CD4-positive, alpha-beta T cell (primary cell): ENCODE data around the gene HERC3. TPM values are rescaled to one million over a fixed set of nuclear protein-coding genes. Genes with fewer than 3 reads are reported as not detected.

Experiments used
- ATAC-seq: fragments of 200-7000 bp; cut with Tn5 transposase; one replicate; pipeline ENCODE4 v1.10.0; 2022; ENCODE audit warnings: mild to moderate bottlenecking; ENCODE audit not compliant: poor library complexity
- CTCF ChIA-PET: fragments of 350-600 bp; sonication (Branson Sonifier 250); formaldehyde crosslinking; loops from one replicate; lab custom pipeline; 2021; ENCODE audit warnings: antibody characterized with exemption, inconsistent platforms; lab: Charles Lee
- POLR2A ChIA-PET: fragments of 350-600 bp; sonication (Branson Sonifier 250); formaldehyde crosslinking; loops from one replicate; lab custom pipeline; 2021; ENCODE audit warnings: antibody characterized with exemption, inconsistent platforms; lab: Charles Lee
- DNase-seq, 14 experiments: peaks; one replicate each; pipeline ENCODE4 v3.0.0-alpha.2; 2013 to 2020; ENCODE audit warnings: mixed read lengths in 2 of 14
- H3K27ac ChIP-seq, 2 donors: one replicate each; pipeline versions ENCODE4 v1.5.1 to v1.7.0; 2013; ENCODE audit warnings: low read length in 2 of 2, low read depth in 1 of 2, mild to moderate bottlenecking in 1 of 2
- H3K27me3 ChIP-seq, 2 experiments: 1 replicate in 1 of 2; 2 replicates in 1 of 2; pipeline versions ENCODE4 v1.6.1 to v1.7.0; 2013; ENCODE audit warnings: low read length in 2 of 2, control low read depth in 1 of 2, mild to moderate bottlenecking in 1 of 2, moderate library complexity in 1 of 2; ENCODE audit not compliant: insufficient read depth in 2 of 2, control insufficient read depth in 1 of 2
- H3K36me3 ChIP-seq: one replicate; pipeline ENCODE4 v1.6.1; 2013; ENCODE audit warnings: low read length, control low read depth; ENCODE audit not compliant: insufficient read depth
- H3K4me1 ChIP-seq: one replicate; pipeline ENCODE4 v1.6.1; 2013; ENCODE audit warnings: low read length, control low read depth; ENCODE audit not compliant: insufficient read depth
- H3K4me3 ChIP-seq: one replicate; pipeline ENCODE4 v1.5.1; 2013; ENCODE audit warnings: mild to moderate bottlenecking, low read length, moderate library complexity
- H3K9me3 ChIP-seq, 2 experiments: 1 replicate in 1 of 2; 2 replicates in 1 of 2; pipeline versions ENCODE4 v1.6.1 to v1.7.0; 2013; ENCODE audit warnings: low read length in 2 of 2, mild to moderate bottlenecking in 2 of 2, control low read depth in 1 of 2, moderate library complexity in 1 of 2; ENCODE audit not compliant: control insufficient read depth in 1 of 2, insufficient read depth in 1 of 2
- H3K27ac Mint-ChIP-seq: one replicate; pipeline ENCODE4 v1.8.0; 2020; ENCODE audit warnings: mixed read lengths
- H3K27me3 Mint-ChIP-seq: one replicate; pipeline ENCODE4 v1.8.0; 2021; ENCODE audit warnings: mixed read lengths
- H3K36me3 Mint-ChIP-seq: one replicate; pipeline ENCODE4 v1.8.0; 2021; ENCODE audit warnings: low read depth, mixed read lengths
- H3K4me1 Mint-ChIP-seq: one replicate; pipeline ENCODE4 v1.8.0; 2021; ENCODE audit warnings: low read depth, mixed read lengths
- H3K4me3 Mint-ChIP-seq: one replicate; pipeline ENCODE4 v1.8.0; 2020; ENCODE audit warnings: mild to moderate bottlenecking, mixed read lengths
- H3K9me3 Mint-ChIP-seq: one replicate; pipeline ENCODE4 v1.8.0; 2020; ENCODE audit warnings: mixed read lengths
- intact Hi-C, 2 experiments: fragments of 100-400 bp; cut with DNase I in 1 of 2; cut with micrococcal nuclease in 1 of 2; formaldehyde crosslinking; loops; one replicate each; pipeline versions ENCODE4 v1.15.1 to v1.9.0; 2023 to 2025; cut with DNase I, micrococcal nuclease
- total RNA-seq, 174 experiments: library from RNA in 2 of 174; stranded (reverse) in 2 of 174; gene quantifications; one replicate each; pipeline ENCODE4 v1.2.3 and lab custom pipeline; 2021 to 2026
- TF ChIP-seq, protein P1 (sequence below): fragments of 200-600 bp; IDR thresholded peaks from one replicate; pipeline ENCODE4 v1.8.0; 2022; ENCODE audit warnings: antibody characterized with exemption, mild to moderate bottlenecking

Gene HERC3
- total RNA-seq, 2 experiments from 2014 or later, result 63.1 to 66.4 TPM

DNA sequence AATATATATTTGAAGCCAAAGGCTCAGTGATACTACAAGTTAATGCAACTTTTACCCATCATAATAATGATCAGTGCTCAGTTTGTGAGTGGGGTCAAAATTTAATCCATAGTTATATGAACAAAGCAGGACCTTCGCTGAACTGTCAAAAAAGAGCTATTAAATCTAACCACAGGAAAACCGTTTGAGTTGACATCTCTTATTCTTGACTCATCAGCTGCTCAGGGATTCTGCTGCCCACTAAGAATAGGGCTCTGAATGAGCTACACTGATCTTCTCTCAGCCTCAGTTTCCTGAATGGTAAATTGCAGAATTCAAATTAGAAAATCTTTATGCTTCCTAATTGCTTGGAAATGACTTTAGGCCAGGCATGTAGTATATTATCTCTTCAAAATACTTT is 150.3 kb downstream of the HERC3 start:
- H3K9me3 ChIP-seq, result no peaks in the 10 kb centered on the region
- H3K4me3 ChIP-seq, result no peak overlapping the region
- peaks cover 13% of the 10 kb centered on the region for H3K36me3 ChIP-seq
- H3K4me1 ChIP-seq, result peaks cover 13% of the 10 kb centered on the region
- H3K27me3 Mint-ChIP-seq, result no peaks in the 10 kb centered on the region
- POLR2A ChIA-PET, result no interaction called here
- H3K36me3 Mint-ChIP-seq, result peaks cover 22% of the 10 kb centered on the region
- CTCF ChIA-PET, result no interaction called here
- H3K27ac Mint-ChIP-seq, result no peak overlapping the region
- H3K4me3 Mint-ChIP-seq, result no peak overlapping the region
- intact Hi-C loops, result no loop called here
- no peaks in the 10 kb centered on the region for H3K27me3 ChIP-seq
- no peaks in the 10 kb centered on the region for H3K9me3 Mint-ChIP-seq
- DNase-seq (no peak), ATAC-seq (no peak)
- H3K27ac ChIP-seq, result no peak overlapping the region
- peaks cover 20% of the 10 kb centered on the region for H3K4me1 Mint-ChIP-seq
- TF ChIP-seq, protein P1, sequence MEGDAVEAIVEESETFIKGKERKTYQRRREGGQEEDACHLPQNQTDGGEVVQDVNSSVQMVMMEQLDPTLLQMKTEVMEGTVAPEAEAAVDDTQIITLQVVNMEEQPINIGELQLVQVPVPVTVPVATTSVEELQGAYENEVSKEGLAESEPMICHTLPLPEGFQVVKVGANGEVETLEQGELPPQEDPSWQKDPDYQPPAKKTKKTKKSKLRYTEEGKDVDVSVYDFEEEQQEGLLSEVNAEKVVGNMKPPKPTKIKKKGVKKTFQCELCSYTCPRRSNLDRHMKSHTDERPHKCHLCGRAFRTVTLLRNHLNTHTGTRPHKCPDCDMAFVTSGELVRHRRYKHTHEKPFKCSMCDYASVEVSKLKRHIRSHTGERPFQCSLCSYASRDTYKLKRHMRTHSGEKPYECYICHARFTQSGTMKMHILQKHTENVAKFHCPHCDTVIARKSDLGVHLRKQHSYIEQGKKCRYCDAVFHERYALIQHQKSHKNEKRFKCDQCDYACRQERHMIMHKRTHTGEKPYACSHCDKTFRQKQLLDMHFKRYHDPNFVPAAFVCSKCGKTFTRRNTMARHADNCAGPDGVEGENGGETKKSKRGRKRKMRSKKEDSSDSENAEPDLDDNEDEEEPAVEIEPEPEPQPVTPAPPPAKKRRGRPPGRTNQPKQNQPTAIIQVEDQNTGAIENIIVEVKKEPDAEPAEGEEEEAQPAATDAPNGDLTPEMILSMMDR, result no peak

DNA sequence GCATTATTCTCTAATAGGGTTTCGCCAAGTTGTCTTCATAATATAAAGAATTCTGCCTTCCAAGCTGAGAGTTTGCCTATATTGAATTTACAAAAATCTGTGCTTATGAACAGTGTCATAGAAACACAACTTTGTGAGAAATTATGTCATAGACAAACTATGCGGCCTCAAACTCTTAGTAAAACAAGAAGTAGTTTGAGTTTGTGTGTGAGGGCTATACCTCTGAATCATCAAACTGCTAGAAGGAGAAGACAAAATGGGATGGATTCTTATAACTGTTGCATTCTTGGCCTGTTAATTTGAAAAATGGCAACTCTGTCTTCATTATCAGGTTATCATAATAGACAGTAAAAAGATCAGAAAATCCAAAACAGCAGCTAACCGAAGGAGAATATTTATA is 151.4 kb downstream of the HERC3 start:
- H3K27me3 Mint-ChIP-seq, result no peaks in the 10 kb centered on the region
- H3K4me3 Mint-ChIP-seq, result no peak overlapping the region
- Histone ChIP-seq H3K27me3 (no peaks in the 10 kb centered on the region), H3K4me1 (peaks cover 2% of the 10 kb centered on the region), H3K36me3 (peaks cover 19% of the 10 kb centered on the region), H3K27ac (no peak overlapping the region), H3K9me3 (no peaks in the 10 kb centered on the region), H3K4me3 (no peak overlapping the region)
- H3K4me1 Mint-ChIP-seq, result peaks cover 9% of the 10 kb centered on the region
- intact Hi-C loops, result no loop called here
- TF ChIP-seq, protein P1, result no peak
- DNase-seq (no peak), ATAC-seq (no peak)
- ChIA-PET CTCF (interaction anchor here (1.5 kb wide), 1 partner anchor 12 kb away, joined by 3 read pairs; no protein-coding TSS in a partner anchor), POLR2A (no interaction called here)
- H3K9me3 Mint-ChIP-seq, result no peaks in the 10 kb centered on the region
- H3K27ac Mint-ChIP-seq, result no peak overlapping the region
- peaks cover 29% of the 10 kb centered on the region for H3K36me3 Mint-ChIP-seq

DNA sequence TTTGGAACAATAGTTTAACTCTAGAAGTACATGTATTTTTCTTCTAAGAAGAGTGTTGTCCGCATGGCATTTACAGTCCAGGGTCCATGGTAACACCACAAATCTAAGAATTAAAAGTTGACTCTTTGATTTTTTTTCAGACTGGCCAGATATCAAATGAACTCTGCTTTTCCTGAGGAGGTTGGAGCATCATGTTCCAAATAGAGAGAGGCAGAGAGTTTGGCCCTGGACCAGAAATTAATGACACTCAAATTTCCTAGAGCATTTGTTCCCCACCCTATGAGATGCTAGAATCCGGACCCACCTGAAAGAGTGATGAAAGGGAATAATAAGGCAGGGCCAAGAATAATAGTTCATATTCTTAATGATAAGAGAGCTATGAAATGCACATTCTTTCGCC is 152.3 kb downstream of the HERC3 start:
- ATAC-seq (no peak), DNase-seq (no peak)
- H3K9me3 ChIP-seq, result no peaks in the 10 kb centered on the region
- Mint-ChIP-seq H3K27me3 (no peaks in the 10 kb centered on the region), H3K4me1 (peaks cover 6% of the 10 kb centered on the region), H3K27ac (no peak overlapping the region), H3K9me3 (no peaks in the 10 kb centered on the region), H3K4me3 (no peak overlapping the region), H3K36me3 (peaks cover 38% of the 10 kb centered on the region)
- no peak overlapping the region for H3K4me3 ChIP-seq
- no peak overlapping the region for H3K27ac ChIP-seq
- TF ChIP-seq, protein P1, result no peak
- ChIA-PET CTCF (no interaction called here), POLR2A (no interaction called here)
- no peaks in the 10 kb centered on the region for H3K4me1 ChIP-seq
- H3K36me3 ChIP-seq, result peaks cover 25% of the 10 kb centered on the region
- intact Hi-C loops, result no loop called here
- H3K27me3 ChIP-seq, result no peaks in the 10 kb centered on the region
